Measurements from ENCODE around the gene HAO1.
"Not testable (repeated sequence)": the region's sequence is repeated elsewhere in the genome, so short reads cannot be mapped to it uniquely, and the experiment has no call there.

The HAO1 gene

GRCh38 chr20:7940341-7940740, at the start of gene HAO1:
Gene HAO1, minus strand, starts transcription at chr20:7940458. Its CDS starts 36 bp downstream, at chr20:7940422.
- no peak for FAIRE-seq
- no peak for DNase-seq (ENCODE audit: extremely low spot score, insufficient read length, low read depth)

GRCh38 chr20:7989379-7989778, 49.1 kb upstream of the HAO1 start:
- FAIRE-seq = no peak

GRCh38 chr20:7985916-7986315, 45.7 kb upstream of the HAO1 start:
- DNase-seq (ENCODE audit: extremely low spot score, insufficient read length, low read depth) (no peak), FAIRE-seq (no peak)

More at GRCh38 chr20:7989379-7989778, 49.1 kb upstream of the HAO1 start:
- DNase-seq (ENCODE audit: extremely low spot score, insufficient read length, low read depth) = no peak

GRCh38 chr20:7984192-7984591, 43.9 kb upstream of the HAO1 start:
- no peak for FAIRE-seq
- no peak for DNase-seq (ENCODE audit: extremely low spot score, insufficient read length, low read depth)

- no peak for FAIRE-seq
Observed at GRCh38 chr20:7981374-7981773, 41.1 kb upstream of the HAO1 start.

GRCh38 chr20:7980332-7981046, 40.2 kb upstream of the HAO1 start:
- FAIRE-seq (peak; percentile 71), DNase-seq (ENCODE audit: extremely low spot score, insufficient read length, low read depth) (peak; percentile 7)

More at GRCh38 chr20:7981374-7981773, 41.1 kb upstream of the HAO1 start:
- DNase-seq (ENCODE audit: extremely low spot score, insufficient read length, low read depth) = no peak

- no peak for FAIRE-seq
- no peak for DNase-seq (ENCODE audit: extremely low spot score, insufficient read length, low read depth)
Observed at GRCh38 chr20:7977709-7978108, 37.5 kb upstream of the HAO1 start.

- no peak for FAIRE-seq
- no peak for DNase-seq (ENCODE audit: extremely low spot score, insufficient read length, low read depth)
Observed at GRCh38 chr20:7975851-7976414, 35.7 kb upstream of the HAO1 start.

GRCh38 chr20:7974785-7975435, 34.7 kb upstream of the HAO1 start:
- DNase-seq (ENCODE audit: extremely low spot score, insufficient read length, low read depth) (no peak), FAIRE-seq (no peak)

GRCh38 chr20:7971536-7972280, 31.4 kb upstream of the HAO1 start:
- DNase-seq (ENCODE audit: extremely low spot score, insufficient read length, low read depth) (no peak), FAIRE-seq (no peak)

GRCh38 chr20:7967199-7967844, 27.1 kb upstream of the HAO1 start:
- FAIRE-seq = no peak
- DNase-seq (ENCODE audit: extremely low spot score, insufficient read length, low read depth) = no peak

- FAIRE-seq = no peak
Observed at GRCh38 chr20:7966176-7966575, 25.9 kb upstream of the HAO1 start.

GRCh38 chr20:7959484-7959883, 19.2 kb upstream of the HAO1 start:
- FAIRE-seq = no peak
- DNase-seq (ENCODE audit: extremely low spot score, insufficient read length, low read depth) = no peak

More at GRCh38 chr20:7966176-7966575, 25.9 kb upstream of the HAO1 start:
- DNase-seq (ENCODE audit: extremely low spot score, insufficient read length, low read depth) = no peak

GRCh38 chr20:7956561-7956960, 16.3 kb upstream of the HAO1 start:
- FAIRE-seq; DNase-seq (ENCODE audit: extremely low spot score, insufficient read length, low read depth): not testable (repeated sequence)

- DNase-seq (ENCODE audit: extremely low spot score, insufficient read length, low read depth) (no peak), FAIRE-seq (no peak)
Observed at GRCh38 chr20:7950387-7950786, 10.1 kb upstream of the HAO1 start.

GRCh38 chr20:7943891-7944290, 3.6 kb upstream of the HAO1 start:
- FAIRE-seq = no peak

GRCh38 chr20:7939663-7940062, 595 bp downstream of the HAO1 start:
- FAIRE-seq (no peak), DNase-seq (ENCODE audit: extremely low spot score, insufficient read length, low read depth) (no peak)

More at GRCh38 chr20:7943891-7944290, 3.6 kb upstream of the HAO1 start:
- DNase-seq (ENCODE audit: extremely low spot score, insufficient read length, low read depth) = no peak

- no peak for DNase-seq (ENCODE audit: extremely low spot score, insufficient read length, low read depth)
- FAIRE-seq = no peak
Observed at GRCh38 chr20:7938058-7938457, 2.2 kb downstream of the HAO1 start.

GRCh38 chr20:7937328-7937727, 2.9 kb downstream of the HAO1 start:
- DNase-seq (ENCODE audit: extremely low spot score, insufficient read length, low read depth) = no peak
- no peak for FAIRE-seq

- no peak for DNase-seq (ENCODE audit: extremely low spot score, insufficient read length, low read depth)
- no peak for FAIRE-seq
Observed at GRCh38 chr20:7935027-7935551, 5.2 kb downstream of the HAO1 start.

Measured in GM18507 (cell line).